Nephron progenitor cell (in vitro differentiated cells): ENCODE data around the gene ATRNL1.

Experiments
- DNase-seq: peaks from one replicate; pipeline ENCODE4 v3.0.0; 2021
- H3K27ac Mint-ChIP-seq: 2 replicates; pipeline ENCODE4 v1.8.0; 2021; ENCODE audit warnings: mild to moderate bottlenecking, moderate library complexity, mixed read lengths
- H3K27me3 Mint-ChIP-seq: 2 replicates; pipeline ENCODE4 v1.8.0; 2021; ENCODE audit warnings: mild to moderate bottlenecking, low read depth, mixed read lengths; ENCODE audit not compliant: poor library complexity
- H3K36me3 Mint-ChIP-seq: 2 replicates; pipeline ENCODE4 v1.8.0; 2021; ENCODE audit warnings: low read depth, mixed read lengths
- H3K4me1 Mint-ChIP-seq: 2 replicates; pipeline ENCODE4 v1.8.0; 2021; ENCODE audit warnings: mixed read lengths
- H3K4me3 Mint-ChIP-seq: 2 replicates; pipeline ENCODE4 v1.8.0; 2021; ENCODE audit warnings: mild to moderate bottlenecking, moderate library complexity, mixed read lengths
- H3K9me3 Mint-ChIP-seq: 2 replicates; pipeline ENCODE4 v1.8.0; 2021; ENCODE audit warnings: mild to moderate bottlenecking, moderate library complexity, mixed read lengths
- TF ChIP-seq, protein P1 (sequence below): fragments of 200-600 bp; sonication (generic); IDR thresholded peaks from 2 replicates; pipeline ENCODE4 v1.5.0; 2021; ENCODE audit warnings: antibody characterized with exemption

Gene ATRNL1

DNA sequence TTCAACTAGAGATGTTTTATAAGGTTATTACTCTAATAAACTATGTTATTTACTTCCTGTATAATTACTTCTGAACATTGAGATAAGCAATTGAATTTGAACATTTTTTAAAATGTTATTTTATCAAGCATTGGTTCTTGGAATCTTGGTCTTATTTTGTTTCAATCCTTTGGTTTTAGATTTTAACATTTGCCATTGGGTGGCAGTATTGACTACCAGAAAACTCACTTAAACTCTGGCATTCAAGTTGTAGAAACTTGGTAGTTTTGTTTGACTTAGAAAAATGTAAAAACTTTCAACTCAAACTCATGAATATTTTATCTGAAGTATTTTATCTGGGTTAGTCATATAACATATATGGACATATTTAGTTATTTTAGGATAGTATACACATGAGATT, 48.1 kb downstream of the ATRNL1 start:
- H3K4me1 Mint-ChIP-seq, result no peaks in the 10 kb centered on the region
- no peak overlapping the region for H3K4me3 Mint-ChIP-seq
- TF ChIP-seq, protein P1, sequence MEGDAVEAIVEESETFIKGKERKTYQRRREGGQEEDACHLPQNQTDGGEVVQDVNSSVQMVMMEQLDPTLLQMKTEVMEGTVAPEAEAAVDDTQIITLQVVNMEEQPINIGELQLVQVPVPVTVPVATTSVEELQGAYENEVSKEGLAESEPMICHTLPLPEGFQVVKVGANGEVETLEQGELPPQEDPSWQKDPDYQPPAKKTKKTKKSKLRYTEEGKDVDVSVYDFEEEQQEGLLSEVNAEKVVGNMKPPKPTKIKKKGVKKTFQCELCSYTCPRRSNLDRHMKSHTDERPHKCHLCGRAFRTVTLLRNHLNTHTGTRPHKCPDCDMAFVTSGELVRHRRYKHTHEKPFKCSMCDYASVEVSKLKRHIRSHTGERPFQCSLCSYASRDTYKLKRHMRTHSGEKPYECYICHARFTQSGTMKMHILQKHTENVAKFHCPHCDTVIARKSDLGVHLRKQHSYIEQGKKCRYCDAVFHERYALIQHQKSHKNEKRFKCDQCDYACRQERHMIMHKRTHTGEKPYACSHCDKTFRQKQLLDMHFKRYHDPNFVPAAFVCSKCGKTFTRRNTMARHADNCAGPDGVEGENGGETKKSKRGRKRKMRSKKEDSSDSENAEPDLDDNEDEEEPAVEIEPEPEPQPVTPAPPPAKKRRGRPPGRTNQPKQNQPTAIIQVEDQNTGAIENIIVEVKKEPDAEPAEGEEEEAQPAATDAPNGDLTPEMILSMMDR, result peak; percentile 21
- peaks cover 29% of the 10 kb centered on the region for H3K9me3 Mint-ChIP-seq
- H3K27ac Mint-ChIP-seq, result no peak overlapping the region
- no peaks in the 10 kb centered on the region for H3K27me3 Mint-ChIP-seq
- no peak for DNase-seq
- peaks cover 55% of the 10 kb centered on the region for H3K36me3 Mint-ChIP-seq

DNA sequence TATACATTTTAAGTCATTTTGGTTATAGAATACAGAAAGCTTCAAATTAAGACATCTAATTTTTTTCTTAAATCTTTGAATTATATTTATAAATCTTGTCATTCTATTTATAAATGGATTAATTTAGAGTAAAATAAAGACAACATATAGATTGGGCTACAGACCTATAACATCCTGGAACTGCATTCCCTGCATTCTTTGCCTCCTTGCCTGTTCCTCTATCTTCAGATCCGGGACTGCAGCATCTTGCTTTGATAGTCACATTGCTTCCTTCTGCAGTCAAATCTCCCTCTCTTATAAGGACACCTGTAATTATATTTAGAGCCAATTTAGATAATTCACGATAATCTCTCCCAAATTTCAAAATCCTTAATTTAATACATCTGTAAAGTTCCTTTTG, 64.2 kb downstream of the ATRNL1 start:
- Mint-ChIP-seq H3K4me1 (no peaks in the 10 kb centered on the region), H3K36me3 (peaks cover 9% of the 10 kb centered on the region), H3K9me3 (peaks cover 9% of the 10 kb centered on the region), H3K4me3 (no peak overlapping the region), H3K27me3 (no peaks in the 10 kb centered on the region), H3K27ac (no peak overlapping the region)
- TF ChIP-seq, protein P1, result no peak
- no peak for DNase-seq

DNA sequence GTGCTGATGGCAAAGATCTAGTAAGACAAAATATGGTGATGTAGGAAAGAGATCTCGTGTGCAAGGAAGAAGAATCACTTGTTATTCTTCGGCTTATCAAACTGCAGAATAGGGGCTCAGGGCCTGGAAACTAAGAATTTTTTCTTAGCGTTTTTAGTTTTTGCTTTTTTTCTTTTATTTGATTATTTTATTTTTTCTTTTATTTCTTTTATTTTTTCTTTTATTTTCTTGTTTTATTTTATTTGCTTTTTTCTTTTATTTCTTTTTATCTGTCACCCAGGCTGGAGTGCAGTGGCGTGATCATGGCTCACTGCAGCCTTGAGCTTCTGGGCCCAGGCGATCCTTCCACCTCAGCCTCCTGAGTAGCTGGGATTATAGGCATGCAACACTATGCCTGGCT, 70.0 kb downstream of the ATRNL1 start:
- Mint-ChIP-seq H3K9me3 (peaks cover 7% of the 10 kb centered on the region), H3K27ac (no peak overlapping the region), H3K4me1 (no peaks in the 10 kb centered on the region), H3K27me3 (no peaks in the 10 kb centered on the region), H3K4me3 (no peak overlapping the region), H3K36me3 (peaks cover 32% of the 10 kb centered on the region)
- no peak for DNase-seq
- TF ChIP-seq, protein P1, result no peak

GRCh38 chr10:115164220-115164619, 71.1 kb downstream of the ATRNL1 start:
- H3K27ac Mint-ChIP-seq, result no peak overlapping the region
- H3K4me3 Mint-ChIP-seq, result no peak overlapping the region
- no peaks in the 10 kb centered on the region for H3K4me1 Mint-ChIP-seq
- H3K27me3 Mint-ChIP-seq, result no peaks in the 10 kb centered on the region
- TF ChIP-seq, protein P1, result no peak
- H3K9me3 Mint-ChIP-seq, result peaks cover 7% of the 10 kb centered on the region
- peaks cover 36% of the 10 kb centered on the region for H3K36me3 Mint-ChIP-seq
- DNase-seq, result no peak

GRCh38 chr10:115167751-115168150, 74.6 kb downstream of the ATRNL1 start:
- no peaks in the 10 kb centered on the region for H3K27me3 Mint-ChIP-seq
- TF ChIP-seq, protein P1, result no peak
- peaks cover 3% of the 10 kb centered on the region for H3K4me1 Mint-ChIP-seq
- DNase-seq, result no peak
- no peak overlapping the region for H3K27ac Mint-ChIP-seq
- H3K36me3 Mint-ChIP-seq, result peaks cover 36% of the 10 kb centered on the region
- no peak overlapping the region for H3K4me3 Mint-ChIP-seq
- peaks cover 7% of the 10 kb centered on the region for H3K9me3 Mint-ChIP-seq

DNA sequence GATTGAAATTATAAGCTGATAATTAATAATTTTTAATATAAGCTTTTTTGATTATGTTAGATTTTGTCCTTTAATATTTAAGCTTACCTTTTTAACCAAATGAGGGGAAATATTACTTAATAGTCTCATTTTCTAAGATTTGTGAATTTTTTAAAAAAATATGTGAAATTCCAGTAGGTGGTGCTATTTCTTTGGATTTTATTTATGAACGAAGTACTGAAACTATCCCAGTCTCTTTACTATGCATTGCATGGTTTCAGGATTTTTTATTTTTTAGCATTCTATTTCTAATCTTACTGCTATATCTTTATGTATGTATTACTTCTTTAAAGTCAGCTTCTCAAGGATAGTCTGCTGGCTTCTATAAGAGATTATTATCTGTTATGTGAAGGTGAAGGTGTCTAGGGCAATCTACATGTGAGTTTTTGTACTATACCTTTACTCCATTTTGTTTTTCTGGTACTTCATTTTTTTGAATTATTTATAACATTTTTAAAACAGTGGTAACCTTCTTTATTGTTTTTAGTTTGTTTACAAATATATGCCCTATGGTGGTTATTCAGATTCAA, 78.3 kb downstream of the ATRNL1 start:
- Mint-ChIP-seq H3K4me3 (no peak overlapping the region), H3K27me3 (no peaks in the 10 kb centered on the region), H3K36me3 (peaks cover 23% of the 10 kb centered on the region), H3K27ac (no peak overlapping the region), H3K9me3 (peaks cover under 1% of the 10 kb centered on the region), H3K4me1 (peaks cover 6% of the 10 kb centered on the region)
- TF ChIP-seq, protein P1, result peak; percentile 59
- DNase-seq, result no peak
